Activated T-cell treated with anti-CD3 and anti-CD28 coated beads for 24 hours (primary cell): ENCODE data around the gene NAXD.
"Not testable (repeated sequence)": the region's sequence is repeated elsewhere in the genome, so short reads cannot be mapped to it uniquely, and the experiment has no call there.

Experiments used
- DNase-seq: peaks from one replicate; pipeline ENCODE4 v3.0.0-alpha.2; 2020; ENCODE audit warnings: low read depth

The NAXD gene

GRCh38 chr13:110664673-110665072 lies 49.3 kb downstream of the NAXD start:
- no peak for DNase-seq

- no peak for DNase-seq
These were observed 50.3 kb downstream of the NAXD start for GRCh38 chr13:110665491-110666254.

- no peak for DNase-seq
These were observed 50.8 kb downstream of the NAXD start for GRCh38 chr13:110666255-110666533.

GRCh38 chr13:110669036-110669435 lies 53.7 kb downstream of the NAXD start:
- DNase-seq = no peak

GRCh38 chr13:110669814-110670213 lies 54.5 kb downstream of the NAXD start:
- DNase-seq = not testable (repeated sequence)

GRCh38 chr13:110676595-110677587 lies 61.5 kb downstream of the NAXD start:
- peak; percentile 31 for DNase-seq

GRCh38 chr13:110677731-110678545 lies 62.6 kb downstream of the NAXD start:
- DNase-seq = no peak

- DNase-seq = no peak
These were observed 65.5 kb downstream of the NAXD start for GRCh38 chr13:110680852-110681251.

- DNase-seq = no peak
These were observed 66.7 kb downstream of the NAXD start for GRCh38 chr13:110681868-110682550.

GRCh38 chr13:110682746-110683145 lies 67.4 kb downstream of the NAXD start:
- DNase-seq = no peak

GRCh38 chr13:110683203-110683883 lies 68.0 kb downstream of the NAXD start:
- no peak for DNase-seq

GRCh38 chr13:110683921-110684320 lies 68.6 kb downstream of the NAXD start:
- DNase-seq = no peak

- no peak for DNase-seq
These were observed 69.2 kb downstream of the NAXD start for GRCh38 chr13:110684388-110685056.

GRCh38 chr13:110685305-110686020 lies 70.1 kb downstream of the NAXD start:
- DNase-seq = no peak

- DNase-seq = no peak
These were observed 72.4 kb downstream of the NAXD start for GRCh38 chr13:110687736-110688135.

GRCh38 chr13:110689041-110689440 lies 73.7 kb downstream of the NAXD start:
- DNase-seq = no peak
